ENCODE data around the gene E2F7.

Gene E2F7

GRCh38 chr12:77064896-77065360 is 441 bp downstream of the E2F7 start:
- DNase-seq (ENCODE audit: low spot score), result no peak

- no peak for DNase-seq (ENCODE audit: low spot score)
Observed at GRCh38 chr12:77062846-77063461, 2.4 kb downstream of the E2F7 start.

GRCh38 chr12:77062396-77062795 is 3.0 kb downstream of the E2F7 start:
- DNase-seq (ENCODE audit: low spot score), result no peak

- no peak for DNase-seq (ENCODE audit: low spot score)
Observed at GRCh38 chr12:77060883-77061240, 4.5 kb downstream of the E2F7 start.

GRCh38 chr12:77060136-77060882 is 5.1 kb downstream of the E2F7 start:
- DNase-seq (ENCODE audit: low spot score), result peak; percentile 45

GRCh38 chr12:77058740-77059139 is 6.6 kb downstream of the E2F7 start:
- no peak for DNase-seq (ENCODE audit: low spot score)

GRCh38 chr12:77054851-77055250 is 10.5 kb downstream of the E2F7 start:
- DNase-seq (ENCODE audit: low spot score), result no peak

GRCh38 chr12:77053259-77053658 is 12.1 kb downstream of the E2F7 start:
- no peak for DNase-seq (ENCODE audit: low spot score)

GRCh38 chr12:77049767-77050353 is 15.5 kb downstream of the E2F7 start:
- peak; percentile 58 for DNase-seq (ENCODE audit: low spot score)

GRCh38 chr12:77047341-77048109 is 17.8 kb downstream of the E2F7 start:
- DNase-seq (ENCODE audit: low spot score), result peak; percentile 40

- no peak for DNase-seq (ENCODE audit: low spot score)
Observed at GRCh38 chr12:77046468-77046867, 18.9 kb downstream of the E2F7 start.

- no peak for DNase-seq (ENCODE audit: low spot score)
Observed at GRCh38 chr12:77045183-77045582, 20.2 kb downstream of the E2F7 start.

GRCh38 chr12:77044721-77045120 is 20.6 kb downstream of the E2F7 start:
- no peak for DNase-seq (ENCODE audit: low spot score)

GRCh38 chr12:77042833-77043232 is 22.5 kb downstream of the E2F7 start:
- DNase-seq (ENCODE audit: low spot score), result no peak

GRCh38 chr12:77040231-77040630 is 25.1 kb downstream of the E2F7 start:
- DNase-seq (ENCODE audit: low spot score), result no peak

GRCh38 chr12:77035226-77035625 is 30.1 kb downstream of the E2F7 start:
- no peak for DNase-seq (ENCODE audit: low spot score)

- DNase-seq (ENCODE audit: low spot score), result no peak
Observed at GRCh38 chr12:77033658-77034536, 31.5 kb downstream of the E2F7 start.

GRCh38 chr12:77032406-77032805 is 33.0 kb downstream of the E2F7 start:
- no peak for DNase-seq (ENCODE audit: low spot score)

- no peak for DNase-seq (ENCODE audit: low spot score)
Observed at GRCh38 chr12:77031745-77032144, 33.6 kb downstream of the E2F7 start.

GRCh38 chr12:77025782-77026314 is 39.5 kb downstream of the E2F7 start:
- DNase-seq (ENCODE audit: low spot score), result no peak

GRCh38 chr12:77023501-77023900 is 41.9 kb downstream of the E2F7 start:
- no peak for DNase-seq (ENCODE audit: low spot score)

Data from pons (tissue), 1 donor.